SK-N-SH (cell line): ENCODE data around the gene HDGFL2. TPM values are rescaled to one million over a fixed set of nuclear protein-coding genes. Genes with fewer than 3 reads are reported as not detected.

Experiments used
- CTCF ChIA-PET: fragments of 300-600, 350-600 bp; formaldehyde crosslinking; extraction: SDS; loops from one replicate; lab custom pipeline; 2021; lab: Yijun Ruan, JAX
- POLR2A ChIA-PET: fragments of 350-600 bp; sonication (Branson Sonifier 250); formaldehyde crosslinking; extraction: SDS; loops from one replicate; lab custom pipeline; 2020; ENCODE audit warnings: antibody characterized with exemption, inconsistent platforms; lab: Yijun Ruan, JAX
- DNase-seq: peaks from one replicate; pipeline ENCODE4 v3.0.0; 2012
- H2AFZ ChIP-seq: fragments of 200-600 bp; sonication (generic); 2 replicates; pipeline ENCODE4 v1.8.1; 2016; ENCODE audit warnings: antibody characterized with exemption, mild to moderate bottlenecking, low read depth
- H3F3A ChIP-seq: fragments of 200-600 bp; sonication (generic); replicated peaks from 2 replicates; pipeline ENCODE3; 2016; ENCODE audit warnings: antibody characterized with exemption, mild to moderate bottlenecking; ENCODE audit not compliant: insufficient read depth
- H3K27ac ChIP-seq, 2 experiments: fragments of 200-500 bp in 1 of 2; fragments of 200-600 bp in 1 of 2; sonication (Bioruptor generic) in 1 of 2; sonication (generic), shearing (Covaris generic) in 1 of 2; 2 replicates each; pipeline versions ENCODE4 v1.5.1 to v1.6.1; 2014 to 2016; ENCODE audit warnings: low read depth in 2 of 2, inconsistent platforms in 1 of 2, low read length in 1 of 2, mild to moderate bottlenecking in 1 of 2, mixed read lengths in 1 of 2
- H3K27me3 ChIP-seq: fragments of 200-600 bp; sonication (generic), shearing (Covaris generic); 2 replicates; pipeline ENCODE4 v1.6.1; 2016; ENCODE audit warnings: mixed run types; ENCODE audit not compliant: insufficient read depth
- H3K36me3 ChIP-seq, 2 experiments: fragments of 200-500 bp in 1 of 2; fragments of 200-600 bp in 1 of 2; sonication (Bioruptor generic) in 1 of 2; sonication (generic) in 1 of 2; replicated peaks in 1 of 2; 2 replicates each; pipeline versions ENCODE3 to v1.5.1; 2014 to 2016; ENCODE audit warnings: low read length in 1 of 2, mild to moderate bottlenecking in 1 of 2; ENCODE audit not compliant: insufficient read depth in 2 of 2, control insufficient read depth in 1 of 2
- H3K4me1 ChIP-seq, 2 experiments: fragments of 200-500 bp in 1 of 2; fragments of 200-600 bp in 1 of 2; sonication (Bioruptor generic) in 1 of 2; sonication (generic), shearing (Covaris generic) in 1 of 2; 2 replicates each; pipeline versions ENCODE4 v1.5.1 to v1.6.1; 2014 to 2016; ENCODE audit warnings: low read depth in 1 of 2, low read length in 1 of 2, mixed run types in 1 of 2; ENCODE audit not compliant: insufficient read depth in 2 of 2, control insufficient read depth in 1 of 2
- H3K4me2 ChIP-seq: fragments of 200-600 bp; sonication (generic), shearing (Covaris generic); 2 replicates; pipeline ENCODE4 v1.6.1; 2017; ENCODE audit warnings: mixed run types
- H3K4me3 ChIP-seq, 2 experiments: fragments of 200-500 bp in 1 of 2; fragments of 200-600 bp in 1 of 2; sonication (Bioruptor generic) in 1 of 2; sonication (generic), shearing (Covaris generic) in 1 of 2; 2 replicates each; pipeline versions ENCODE4 v1.5.1 to v1.8.1; 2014 to 2016; ENCODE audit warnings: low read depth in 2 of 2, inconsistent platforms in 1 of 2, low read length in 1 of 2, mild to moderate bottlenecking in 1 of 2, mixed read lengths in 1 of 2, moderate library complexity in 1 of 2
- H3K79me2 ChIP-seq: fragments of 200-600 bp; sonication (generic); 2 replicates; pipeline ENCODE4 v1.8.1; 2017; ENCODE audit warnings: mild to moderate bottlenecking; ENCODE audit not compliant: insufficient read depth
- H3K9ac ChIP-seq: fragments of 200-600 bp; sonication (generic); 2 replicates; pipeline ENCODE4 v1.6.1; 2017; ENCODE audit warnings: mixed run types
- H3K9me2 ChIP-seq: fragments of 200-600 bp; sonication (generic); 2 replicates; pipeline ENCODE4 v1.6.1; 2017; ENCODE audit warnings: mixed run types
- H3K9me3 ChIP-seq: fragments of 200-600 bp; sonication (generic); 2 replicates; pipeline ENCODE4 v1.6.1; 2017; ENCODE audit warnings: mixed run types, mild to moderate bottlenecking, moderate library complexity
- H4K20me1 ChIP-seq: fragments of 200-600 bp; sonication (generic); 2 replicates; pipeline ENCODE4 v1.6.1; 2017; ENCODE audit warnings: mild to moderate bottlenecking, mixed run types; ENCODE audit not compliant: insufficient read depth
- CHD2 ChIP-seq: fragments of 150-350 bp; IDR thresholded peaks from 2 replicates; pipeline ENCODE4 v1.6.1; 2018; ENCODE audit warnings: low read length; ENCODE audit not compliant: partially characterized antibody
- ELF1 ChIP-seq: IDR thresholded peaks from 2 replicates; pipeline ENCODE4 v1.4.0; 2012
- EP300 ChIP-seq, 2 experiments: IDR thresholded peaks; 2 replicates each; pipeline versions ENCODE4 v1.4.0 to v1.6.1; 2012; ENCODE audit warnings: borderline replicate concordance in 1 of 2, low read depth in 1 of 2, low read length in 1 of 2
- EZH2phosphoT487 ChIP-seq: fragments of 200-600 bp; sonication (generic); IDR thresholded peaks from 2 replicates; pipeline ENCODE4 v1.6.1; 2017; ENCODE audit warnings: low read depth, mixed run types, mild to moderate bottlenecking, antibody characterized with exemption, moderate library complexity, borderline replicate concordance
- FOSL2 ChIP-seq: IDR thresholded peaks from 2 replicates; pipeline ENCODE4 v1.4.0; 2012; ENCODE audit warnings: low read depth, mild to moderate bottlenecking, moderate library complexity, borderline replicate concordance
- FOXM1 ChIP-seq: IDR thresholded peaks from 2 replicates; pipeline ENCODE4 v1.4.0; 2012; ENCODE audit warnings: low read depth, mild to moderate bottlenecking
- JUND ChIP-seq: IDR thresholded peaks from 2 replicates; pipeline ENCODE4 v1.4.0; 2012
- MXI1 ChIP-seq: IDR thresholded peaks from 2 replicates; pipeline ENCODE4 v1.6.1; 2012; ENCODE audit warnings: mild to moderate bottlenecking, low read depth, low read length, improper control_type of control experiment
- POLR2AphosphoS5 ChIP-seq: IDR thresholded peaks from 2 replicates; pipeline ENCODE4 v1.6.1; 2012; ENCODE audit warnings: low read depth, low read length
- RFX5 ChIP-seq: IDR thresholded peaks from 2 replicates; pipeline ENCODE4 v1.6.1; 2012; ENCODE audit warnings: mild to moderate bottlenecking, improper control_type of control experiment, low read length
- RXRA ChIP-seq: IDR thresholded peaks from 2 replicates; pipeline ENCODE4 v1.4.0; 2012; ENCODE audit warnings: low read depth, mild to moderate bottlenecking, borderline replicate concordance
- TCF12 ChIP-seq: IDR thresholded peaks from 2 replicates; pipeline ENCODE4 v1.4.0; 2012
- TEAD4 ChIP-seq: IDR thresholded peaks from 2 replicates; pipeline ENCODE4 v1.4.0; 2012; ENCODE audit warnings: mild to moderate bottlenecking, borderline replicate concordance; ENCODE audit not compliant: insufficient read depth
- WGBS: methylation state at CpG from one replicate; pipeline ENCODE4 v1.1.6; 2017; ENCODE audit warnings: low lambda C conversion rate; 5-methylcytosine and 5-hydroxymethylcytosine counted together
- polyA plus RNA-seq, 3 experiments: library from polyadenylated mRNA; depleted of rRNA; stranded (reverse); fragments of >200 nt; gene quantifications; 2 replicates each; pipeline ENCODE4 v1.2.3, GENCODE V29; 2012
- TF ChIP-seq, protein P1 (sequence below): fragments of 200-600 bp; sonication (generic); IDR thresholded peaks from 2 replicates; pipeline ENCODE4 v1.6.1; 2017; ENCODE audit warnings: antibody characterized with exemption, mild to moderate bottlenecking, moderate library complexity
- TF ChIP-seq, protein P2 (sequence below): IDR thresholded peaks from 2 replicates; pipeline ENCODE4 v1.6.1; 2012; ENCODE audit warnings: mild to moderate bottlenecking, low read depth, low read length, moderate library complexity
- TF ChIP-seq, protein P3 (sequence below): fragments of 150-350 bp; IDR thresholded peaks from 2 replicates; pipeline ENCODE4 v1.6.1; 2016; ENCODE audit warnings: mild to moderate bottlenecking, low read depth, low read length
- TF ChIP-seq, protein P4 (sequence below): IDR thresholded peaks from 2 replicates; pipeline ENCODE4 v1.4.0; 2012; ENCODE audit warnings: low read depth, borderline replicate concordance
- TF ChIP-seq, protein P5 (sequence below): IDR thresholded peaks from 2 replicates; pipeline ENCODE4 v1.4.0; 2012; ENCODE audit warnings: low read depth, borderline replicate concordance
- TF ChIP-seq, protein P6 (sequence below): IDR thresholded peaks from 2 replicates; pipeline ENCODE4 v1.4.0; 2012; ENCODE audit warnings: low read depth

Gene HDGFL2
- polyA plus RNA-seq, 1 of the 3 experiments (the other 2 are of a cell fraction) = 77.8 TPM

DNA sequence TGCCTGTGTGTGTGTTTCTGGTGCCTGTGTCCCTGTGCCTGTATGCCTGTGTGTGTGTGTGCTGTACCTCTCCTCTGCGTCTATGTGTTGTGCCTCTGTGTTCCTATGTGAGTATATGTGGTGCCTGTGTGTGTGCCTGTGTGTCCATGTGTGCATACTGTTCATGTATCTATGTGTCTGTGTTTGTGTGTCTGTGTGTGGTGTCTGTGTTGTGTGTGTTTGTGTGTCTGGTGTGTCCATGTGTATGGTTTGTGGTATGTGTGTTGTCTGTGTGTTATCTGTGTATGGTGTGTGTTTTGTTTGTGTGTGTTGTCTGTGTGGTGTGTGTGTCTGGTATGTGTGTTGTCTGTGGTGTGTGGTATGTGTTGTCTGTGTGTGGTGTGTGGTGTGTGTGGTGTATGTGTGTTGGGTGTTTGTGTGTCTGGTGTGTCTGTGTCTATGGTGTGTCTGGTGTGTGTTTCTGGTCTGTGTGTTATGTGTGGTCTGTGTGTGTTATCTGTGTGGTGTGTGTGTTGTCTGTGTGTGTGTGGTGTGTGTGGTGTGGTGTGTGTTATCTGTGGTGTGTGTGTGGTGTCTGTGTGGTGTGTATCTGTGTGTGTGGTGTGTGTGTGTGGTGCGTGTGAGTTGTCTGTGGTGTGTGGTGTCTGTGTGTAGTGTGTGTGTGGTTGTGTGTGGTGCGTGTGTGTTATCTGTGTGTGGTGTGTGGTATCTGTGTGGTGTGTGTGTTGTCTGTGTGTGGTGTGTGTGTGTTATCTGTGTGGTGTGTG lies 20.4 kb downstream of the HDGFL2 start (continued):
- TF ChIP-seq, protein P1, sequence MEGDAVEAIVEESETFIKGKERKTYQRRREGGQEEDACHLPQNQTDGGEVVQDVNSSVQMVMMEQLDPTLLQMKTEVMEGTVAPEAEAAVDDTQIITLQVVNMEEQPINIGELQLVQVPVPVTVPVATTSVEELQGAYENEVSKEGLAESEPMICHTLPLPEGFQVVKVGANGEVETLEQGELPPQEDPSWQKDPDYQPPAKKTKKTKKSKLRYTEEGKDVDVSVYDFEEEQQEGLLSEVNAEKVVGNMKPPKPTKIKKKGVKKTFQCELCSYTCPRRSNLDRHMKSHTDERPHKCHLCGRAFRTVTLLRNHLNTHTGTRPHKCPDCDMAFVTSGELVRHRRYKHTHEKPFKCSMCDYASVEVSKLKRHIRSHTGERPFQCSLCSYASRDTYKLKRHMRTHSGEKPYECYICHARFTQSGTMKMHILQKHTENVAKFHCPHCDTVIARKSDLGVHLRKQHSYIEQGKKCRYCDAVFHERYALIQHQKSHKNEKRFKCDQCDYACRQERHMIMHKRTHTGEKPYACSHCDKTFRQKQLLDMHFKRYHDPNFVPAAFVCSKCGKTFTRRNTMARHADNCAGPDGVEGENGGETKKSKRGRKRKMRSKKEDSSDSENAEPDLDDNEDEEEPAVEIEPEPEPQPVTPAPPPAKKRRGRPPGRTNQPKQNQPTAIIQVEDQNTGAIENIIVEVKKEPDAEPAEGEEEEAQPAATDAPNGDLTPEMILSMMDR = no peak
- TF ChIP-seq TCF12 (no peak), RFX5 (no peak), FOXM1 (no peak), EP300 (IDR thresholded peaks at IDR 0.05; ENCODE audit: borderline replicate concordance in 1 of 2, low read depth in 1 of 2, low read length in 1 of 2) (no peak), CHD2 (no peak), MXI1 (no peak)
- TF ChIP-seq, protein P2, sequence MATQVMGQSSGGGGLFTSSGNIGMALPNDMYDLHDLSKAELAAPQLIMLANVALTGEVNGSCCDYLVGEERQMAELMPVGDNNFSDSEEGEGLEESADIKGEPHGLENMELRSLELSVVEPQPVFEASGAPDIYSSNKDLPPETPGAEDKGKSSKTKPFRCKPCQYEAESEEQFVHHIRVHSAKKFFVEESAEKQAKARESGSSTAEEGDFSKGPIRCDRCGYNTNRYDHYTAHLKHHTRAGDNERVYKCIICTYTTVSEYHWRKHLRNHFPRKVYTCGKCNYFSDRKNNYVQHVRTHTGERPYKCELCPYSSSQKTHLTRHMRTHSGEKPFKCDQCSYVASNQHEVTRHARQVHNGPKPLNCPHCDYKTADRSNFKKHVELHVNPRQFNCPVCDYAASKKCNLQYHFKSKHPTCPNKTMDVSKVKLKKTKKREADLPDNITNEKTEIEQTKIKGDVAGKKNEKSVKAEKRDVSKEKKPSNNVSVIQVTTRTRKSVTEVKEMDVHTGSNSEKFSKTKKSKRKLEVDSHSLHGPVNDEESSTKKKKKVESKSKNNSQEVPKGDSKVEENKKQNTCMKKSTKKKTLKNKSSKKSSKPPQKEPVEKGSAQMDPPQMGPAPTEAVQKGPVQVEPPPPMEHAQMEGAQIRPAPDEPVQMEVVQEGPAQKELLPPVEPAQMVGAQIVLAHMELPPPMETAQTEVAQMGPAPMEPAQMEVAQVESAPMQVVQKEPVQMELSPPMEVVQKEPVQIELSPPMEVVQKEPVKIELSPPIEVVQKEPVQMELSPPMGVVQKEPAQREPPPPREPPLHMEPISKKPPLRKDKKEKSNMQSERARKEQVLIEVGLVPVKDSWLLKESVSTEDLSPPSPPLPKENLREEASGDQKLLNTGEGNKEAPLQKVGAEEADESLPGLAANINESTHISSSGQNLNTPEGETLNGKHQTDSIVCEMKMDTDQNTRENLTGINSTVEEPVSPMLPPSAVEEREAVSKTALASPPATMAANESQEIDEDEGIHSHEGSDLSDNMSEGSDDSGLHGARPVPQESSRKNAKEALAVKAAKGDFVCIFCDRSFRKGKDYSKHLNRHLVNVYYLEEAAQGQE = no peak
- TF ChIP-seq, all 33 proteins: peak for 0

DNA sequence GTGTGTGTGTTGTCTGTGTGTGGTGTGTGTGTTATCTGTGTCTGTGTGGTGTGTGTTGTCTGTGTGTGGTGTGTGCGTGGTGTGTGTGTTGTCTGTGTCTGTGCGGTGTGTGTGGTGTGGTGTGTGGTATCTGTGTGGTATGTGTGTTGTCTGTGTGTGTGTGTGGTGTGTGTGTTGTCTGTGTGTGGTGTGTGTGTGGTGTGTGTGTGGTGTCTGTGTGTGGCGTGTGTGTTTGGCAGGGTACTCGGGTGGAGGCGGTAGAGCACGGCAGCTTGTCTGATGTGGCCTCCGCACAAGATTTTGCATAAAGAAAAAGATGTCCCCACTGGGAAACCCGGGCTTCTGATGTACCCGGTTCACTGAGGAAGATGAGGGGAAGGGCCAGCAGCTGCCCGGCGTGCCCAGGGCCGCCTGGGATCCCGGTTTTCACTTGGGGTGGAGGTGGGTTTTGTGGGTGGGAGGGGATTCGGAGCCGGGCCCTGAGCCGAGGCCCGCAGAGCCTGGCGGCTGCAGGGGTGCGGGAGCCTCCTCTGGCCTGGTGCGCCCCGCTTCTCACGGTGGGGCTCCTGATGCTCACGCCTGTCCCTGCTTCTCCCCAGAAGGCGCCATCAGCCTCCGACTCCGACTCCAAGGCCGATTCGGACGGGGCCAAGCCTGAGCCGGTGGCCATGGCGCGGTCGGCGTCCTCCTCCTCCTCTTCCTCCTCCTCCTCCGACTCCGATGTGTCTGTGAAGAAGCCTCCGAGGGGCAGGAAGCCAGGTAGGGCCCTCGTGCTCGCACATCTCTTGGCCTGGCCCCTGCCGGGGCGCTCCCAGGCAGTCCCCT lies 21.2 kb downstream of the HDGFL2 start:
- H3K4me3 ChIP-seq = no peak overlapping the region
- ChIA-PET POLR2A (interaction anchor here (1.4 kb wide), 1 partner anchor 11 kb away, joined by 3 read pairs; no protein-coding TSS in a partner anchor), CTCF (no interaction called here)
- H2AFZ ChIP-seq = no peak overlapping the region
- no peaks in the 10 kb centered on the region; the same call in 1 of the 2 replicates for H3K79me2 ChIP-seq
- H3K36me3 ChIP-seq = peaks cover 18 to 36% of the 10 kb centered on the region in 2 experiments
- no peaks in the 10 kb centered on the region for H3F3A ChIP-seq
- no peak overlapping the region for H3K9ac ChIP-seq
- H3K27ac ChIP-seq = no peak overlapping the region
- no peaks in the 10 kb centered on the region for H3K9me2 ChIP-seq
- DNase-seq = no peak
- no peaks in the 10 kb centered on the region for H4K20me1 ChIP-seq
- no peaks in the 10 kb centered on the region for H3K27me3 ChIP-seq
- no peak overlapping the region for H3K4me2 ChIP-seq
- no peaks in the 10 kb centered on the region for H3K9me3 ChIP-seq
- 97% methylated on average over 18 of the region's 41 CpGs for WGBS
- no peaks in the 10 kb centered on the region for H3K4me1 ChIP-seq
- no peak for TF ChIP-seq RXRA
- no peak for TF ChIP-seq FOSL2
- no peak for TF ChIP-seq EZH2phosphoT487
- TF ChIP-seq, protein P3, sequence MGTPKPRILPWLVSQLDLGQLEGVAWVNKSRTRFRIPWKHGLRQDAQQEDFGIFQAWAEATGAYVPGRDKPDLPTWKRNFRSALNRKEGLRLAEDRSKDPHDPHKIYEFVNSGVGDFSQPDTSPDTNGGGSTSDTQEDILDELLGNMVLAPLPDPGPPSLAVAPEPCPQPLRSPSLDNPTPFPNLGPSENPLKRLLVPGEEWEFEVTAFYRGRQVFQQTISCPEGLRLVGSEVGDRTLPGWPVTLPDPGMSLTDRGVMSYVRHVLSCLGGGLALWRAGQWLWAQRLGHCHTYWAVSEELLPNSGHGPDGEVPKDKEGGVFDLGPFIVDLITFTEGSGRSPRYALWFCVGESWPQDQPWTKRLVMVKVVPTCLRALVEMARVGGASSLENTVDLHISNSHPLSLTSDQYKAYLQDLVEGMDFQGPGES = no peak
- TF ChIP-seq JUND = no peak
- no peak for TF ChIP-seq ELF1
- TF ChIP-seq EP300 (IDR thresholded peaks at IDR 0.05; ENCODE audit: borderline replicate concordance in 1 of 2, low read depth in 1 of 2, low read length in 1 of 2) = no peak
- TF ChIP-seq, protein P4, sequence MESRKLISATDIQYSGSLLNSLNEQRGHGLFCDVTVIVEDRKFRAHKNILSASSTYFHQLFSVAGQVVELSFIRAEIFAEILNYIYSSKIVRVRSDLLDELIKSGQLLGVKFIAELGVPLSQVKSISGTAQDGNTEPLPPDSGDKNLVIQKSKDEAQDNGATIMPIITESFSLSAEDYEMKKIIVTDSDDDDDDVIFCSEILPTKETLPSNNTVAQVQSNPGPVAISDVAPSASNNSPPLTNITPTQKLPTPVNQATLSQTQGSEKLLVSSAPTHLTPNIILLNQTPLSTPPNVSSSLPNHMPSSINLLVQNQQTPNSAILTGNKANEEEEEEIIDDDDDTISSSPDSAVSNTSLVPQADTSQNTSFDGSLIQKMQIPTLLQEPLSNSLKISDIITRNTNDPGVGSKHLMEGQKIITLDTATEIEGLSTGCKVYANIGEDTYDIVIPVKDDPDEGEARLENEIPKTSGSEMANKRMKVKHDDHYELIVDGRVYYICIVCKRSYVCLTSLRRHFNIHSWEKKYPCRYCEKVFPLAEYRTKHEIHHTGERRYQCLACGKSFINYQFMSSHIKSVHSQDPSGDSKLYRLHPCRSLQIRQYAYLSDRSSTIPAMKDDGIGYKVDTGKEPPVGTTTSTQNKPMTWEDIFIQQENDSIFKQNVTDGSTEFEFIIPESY = no peak
- TF ChIP-seq TEAD4 = no peak
- TF ChIP-seq POLR2AphosphoS5 = no peak
- TF ChIP-seq, protein P5, sequence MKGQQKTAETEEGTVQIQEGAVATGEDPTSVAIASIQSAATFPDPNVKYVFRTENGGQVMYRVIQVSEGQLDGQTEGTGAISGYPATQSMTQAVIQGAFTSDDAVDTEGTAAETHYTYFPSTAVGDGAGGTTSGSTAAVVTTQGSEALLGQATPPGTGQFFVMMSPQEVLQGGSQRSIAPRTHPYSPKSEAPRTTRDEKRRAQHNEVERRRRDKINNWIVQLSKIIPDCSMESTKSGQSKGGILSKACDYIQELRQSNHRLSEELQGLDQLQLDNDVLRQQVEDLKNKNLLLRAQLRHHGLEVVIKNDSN = no peak
- TF ChIP-seq, protein P6, sequence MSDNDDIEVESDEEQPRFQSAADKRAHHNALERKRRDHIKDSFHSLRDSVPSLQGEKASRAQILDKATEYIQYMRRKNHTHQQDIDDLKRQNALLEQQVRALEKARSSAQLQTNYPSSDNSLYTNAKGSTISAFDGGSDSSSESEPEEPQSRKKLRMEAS = no peak
- TF ChIP-seq FOXM1 = no peak
